Inferior parietal cortex (tissue), 1 donor: ENCODE results near the gene PTPRN2.
"Not testable (repeated sequence)": the region's sequence is repeated elsewhere in the genome, so short reads cannot be mapped to it uniquely, and the experiment has no call there.

Experiments used
- DNase-seq: peaks from one replicate; pipeline ENCODE4 v3.0.0-alpha.2; 2016; ENCODE audit errors: extremely low spot score

Gene PTPRN2

DNA sequence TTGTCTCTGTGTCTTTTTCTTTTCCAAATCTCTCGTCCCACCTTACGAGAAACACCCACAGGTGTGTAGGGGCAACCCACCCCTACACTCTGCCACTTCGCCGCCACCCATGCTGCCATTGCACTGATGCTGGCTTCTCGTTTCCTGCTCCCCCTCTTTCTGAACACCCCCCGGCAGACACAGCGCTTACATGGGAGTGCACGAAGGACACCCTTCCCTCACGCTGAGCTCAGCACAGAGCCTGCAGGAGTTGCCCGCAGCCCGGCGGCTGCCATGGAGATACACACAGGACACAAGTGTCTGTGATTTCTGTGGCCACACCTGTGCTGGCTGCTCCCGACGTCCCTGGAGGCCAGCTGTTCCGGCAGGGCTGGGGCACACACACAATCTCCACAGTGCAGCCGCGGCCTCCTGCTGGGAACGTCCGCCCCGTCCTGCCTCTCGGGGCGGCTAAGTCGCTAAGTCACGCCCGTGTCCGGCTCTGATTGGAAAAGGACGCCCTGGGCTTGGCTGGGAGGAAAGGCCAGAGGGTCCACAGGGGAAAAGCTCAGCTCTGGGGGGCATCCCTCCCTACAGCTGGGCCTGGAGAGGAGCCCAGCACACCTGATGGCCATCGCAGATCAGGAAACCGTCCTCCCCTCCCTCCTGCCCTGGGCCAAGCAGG, 349.8 kb downstream of the PTPRN2 start:
- DNase-seq: no peak

DNA sequence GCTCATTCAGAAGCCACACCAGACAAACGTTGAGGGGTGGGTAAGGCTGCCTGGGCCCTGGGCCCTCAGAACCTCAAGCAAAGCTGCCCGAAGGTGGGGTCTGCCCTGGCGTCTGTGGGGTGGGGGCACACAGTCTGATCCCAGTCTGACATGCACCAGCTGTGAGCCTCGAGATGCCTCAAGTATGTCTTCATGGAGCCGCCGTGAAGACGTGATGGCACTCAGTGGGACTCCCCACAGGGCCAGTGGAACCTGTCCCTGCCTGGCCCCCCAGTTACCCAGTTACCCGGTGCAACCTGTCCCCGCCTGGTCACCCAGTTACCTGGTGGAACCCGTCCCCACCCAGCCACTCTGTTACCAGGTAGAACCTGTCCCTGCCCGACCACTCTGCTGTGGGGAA, 351.2 kb downstream of the PTPRN2 start:
- no peak for DNase-seq

DNA sequence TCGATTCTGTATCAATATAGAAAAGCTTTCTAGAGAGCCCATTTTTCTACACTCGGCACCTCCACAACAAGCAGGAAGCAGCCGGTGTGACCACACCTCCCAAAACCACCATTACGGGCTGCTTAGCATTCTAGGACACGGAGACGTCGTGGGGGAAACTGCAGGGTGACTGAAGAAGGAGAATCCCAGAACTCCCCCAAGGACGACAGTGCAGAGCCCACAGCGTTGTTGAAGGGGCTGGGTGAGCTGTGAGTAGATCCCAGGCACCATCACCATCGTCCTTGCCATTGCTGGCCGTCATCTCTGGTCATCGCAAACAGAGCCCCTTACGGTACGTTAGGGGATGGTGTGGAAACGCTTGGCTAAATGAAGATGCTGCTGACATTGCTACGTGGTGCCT, 351.8 kb downstream of the PTPRN2 start:
- no peak for DNase-seq

DNA sequence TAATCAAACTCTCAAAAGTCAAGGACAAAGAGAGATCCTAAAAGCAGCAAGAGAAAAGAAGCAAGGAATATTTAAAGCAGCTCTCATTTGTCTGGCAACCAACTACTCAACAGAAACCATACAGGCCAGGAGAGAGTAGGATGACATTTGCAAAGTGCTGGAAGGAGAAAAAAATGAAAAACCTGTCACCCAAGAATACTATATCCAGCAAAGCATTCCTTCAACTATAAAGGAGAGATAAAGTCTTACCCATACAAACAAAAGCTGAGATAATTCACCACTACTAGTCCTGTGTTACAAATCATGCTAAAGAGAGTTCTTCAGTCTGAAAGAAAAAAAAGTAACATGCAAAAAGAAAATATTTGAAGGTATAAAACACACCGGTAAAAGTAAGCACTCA, 357.7 kb downstream of the PTPRN2 start:
- DNase-seq: no peak

DNA sequence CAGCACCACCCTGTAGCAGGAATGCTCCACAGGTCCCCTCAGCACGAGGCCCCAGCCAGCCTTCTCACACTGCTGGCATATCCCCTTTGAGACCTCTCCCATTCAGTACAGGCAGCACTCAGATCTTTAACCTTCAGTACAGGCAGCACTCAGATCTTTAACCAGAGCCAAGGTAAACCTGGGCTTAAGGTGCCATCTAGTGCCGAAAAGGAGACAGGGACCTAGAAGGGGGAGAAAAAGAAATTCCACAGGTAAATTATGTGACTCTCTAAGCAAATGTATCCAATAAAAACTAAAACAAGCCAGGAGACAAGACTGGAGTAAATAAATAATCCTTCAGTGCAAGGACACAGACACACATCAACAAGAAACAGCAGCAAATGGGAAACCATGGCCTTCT, 358.6 kb downstream of the PTPRN2 start:
- DNase-seq: no peak

DNA sequence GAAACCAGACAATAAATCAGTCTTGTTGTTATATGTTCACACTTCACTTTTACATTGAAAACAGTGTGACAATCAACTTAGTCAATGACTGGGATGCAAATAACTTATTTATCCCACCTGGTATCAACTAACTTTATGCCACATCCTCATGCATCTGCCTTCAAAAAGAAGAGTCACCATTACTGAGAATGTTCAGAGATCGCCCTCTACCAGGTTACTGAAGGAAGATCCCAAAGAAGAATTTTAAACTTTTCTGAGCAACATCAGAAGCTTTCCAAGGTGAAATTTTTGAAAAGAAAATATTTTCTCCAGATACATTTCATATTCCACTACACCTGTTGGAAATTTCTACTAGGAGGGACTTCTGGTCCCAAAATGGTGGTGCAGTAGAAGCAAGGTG, 359.5 kb downstream of the PTPRN2 start:
- DNase-seq: no peak

DNA sequence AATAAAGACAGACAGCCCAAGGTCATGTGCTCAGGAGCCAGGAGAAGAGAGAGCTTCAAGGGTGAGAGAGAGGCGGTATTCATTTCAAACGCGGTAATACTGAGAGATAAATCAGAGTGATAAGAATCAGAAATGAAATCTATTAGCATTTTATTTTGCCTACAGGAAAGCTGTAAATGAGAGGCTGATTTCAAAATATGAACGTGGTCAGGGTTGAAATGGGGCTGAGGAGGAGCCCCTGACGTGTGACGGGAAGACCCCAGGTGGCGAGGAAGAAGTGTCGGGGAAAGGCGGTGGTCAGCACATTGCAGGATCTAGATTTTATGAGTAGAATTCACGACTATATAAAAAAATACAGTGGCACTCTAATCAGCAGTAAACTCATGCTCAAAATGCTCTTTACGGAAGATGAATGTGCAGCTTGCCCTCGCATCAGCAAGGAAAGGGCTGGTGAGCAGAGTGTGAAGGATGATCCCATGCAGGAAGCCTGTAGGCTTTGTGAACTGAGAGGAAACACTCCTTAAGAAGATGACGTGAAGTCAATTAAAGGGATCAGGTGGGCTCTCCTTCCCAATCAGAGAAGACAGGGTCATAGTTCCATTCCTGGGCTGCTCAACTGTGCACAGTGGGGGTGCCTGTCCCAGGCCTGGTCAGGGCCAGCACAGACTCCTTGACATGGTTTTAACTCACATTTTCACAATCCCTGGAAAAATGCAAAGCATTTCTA, 360.2 kb downstream of the PTPRN2 start:
- DNase-seq: no peak

DNA sequence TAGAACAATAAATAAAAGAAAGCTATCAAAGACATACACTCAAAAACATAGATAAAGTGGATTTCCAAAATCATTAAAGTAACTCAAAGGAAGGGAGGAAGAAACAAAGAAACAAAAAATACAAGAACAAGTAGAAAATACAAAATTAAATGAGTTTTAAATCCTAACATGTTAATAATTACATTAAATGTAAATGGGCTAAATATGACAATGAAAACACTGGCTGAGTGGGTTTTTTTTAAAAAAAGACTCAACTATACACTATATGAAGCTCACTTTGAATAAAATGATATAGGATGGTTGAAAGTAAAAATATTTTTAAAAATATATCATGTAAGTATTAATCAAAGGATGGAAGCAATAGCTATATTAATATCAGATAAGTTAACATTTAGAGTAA, 371.4 kb downstream of the PTPRN2 start:
- DNase-seq: no peak

DNA sequence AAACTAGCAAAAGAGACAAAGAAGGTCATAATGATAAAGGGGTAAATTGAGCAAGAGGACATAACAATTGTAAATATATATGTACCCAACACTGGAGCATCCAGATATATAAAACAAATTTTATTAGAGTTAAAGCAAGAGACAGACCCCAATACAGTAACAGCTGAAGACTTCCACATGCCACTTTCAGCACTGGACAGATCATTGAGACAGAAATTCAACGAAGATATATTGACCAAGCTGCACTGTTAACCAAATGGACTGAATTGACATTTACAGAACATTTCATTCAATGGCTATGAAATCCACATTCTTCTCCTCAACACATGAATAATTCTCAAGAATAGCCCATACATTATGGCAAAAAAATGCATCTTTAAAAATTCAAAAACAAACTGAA, 378.2 kb downstream of the PTPRN2 start:
- DNase-seq: no peak

DNA sequence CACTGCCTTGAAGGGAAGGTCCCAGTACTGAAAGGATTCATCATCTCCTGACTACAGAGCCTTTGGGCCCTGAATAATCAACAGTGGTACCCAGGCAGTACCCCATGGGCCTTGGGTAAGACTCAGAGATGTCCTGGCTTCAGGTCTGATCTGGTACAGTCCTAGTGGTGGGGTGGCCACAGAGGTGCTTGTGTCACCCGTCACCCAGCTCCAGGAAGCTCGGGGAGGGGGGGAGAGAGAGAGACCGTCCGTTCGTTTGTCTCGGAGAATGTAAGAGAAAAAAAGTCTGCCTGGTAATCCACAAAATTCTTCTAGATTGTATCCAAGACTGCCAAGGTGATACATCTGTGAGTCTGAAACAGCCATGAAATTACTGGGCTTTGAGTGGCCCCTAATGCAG, 381.3 kb downstream of the PTPRN2 start:
- no peak for DNase-seq

DNA sequence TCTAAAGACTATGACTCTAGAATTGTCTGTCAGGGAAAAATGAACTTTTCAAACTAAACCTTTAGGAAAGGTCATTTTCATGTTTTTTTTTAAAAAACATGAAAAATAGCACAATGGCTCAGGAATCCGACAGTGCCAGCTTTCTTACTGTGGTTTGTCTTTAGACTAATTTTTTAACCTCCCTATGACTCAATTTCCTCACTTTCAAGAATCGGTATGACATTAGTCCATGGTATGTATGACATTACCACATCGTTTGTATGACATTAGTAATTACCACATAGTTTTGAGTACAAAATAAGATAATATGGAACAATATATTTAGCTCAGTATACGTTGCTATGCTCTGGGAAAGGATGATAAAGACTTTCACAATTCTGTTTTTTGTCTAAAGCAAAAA, 383.2 kb downstream of the PTPRN2 start:
- DNase-seq: no peak

DNA sequence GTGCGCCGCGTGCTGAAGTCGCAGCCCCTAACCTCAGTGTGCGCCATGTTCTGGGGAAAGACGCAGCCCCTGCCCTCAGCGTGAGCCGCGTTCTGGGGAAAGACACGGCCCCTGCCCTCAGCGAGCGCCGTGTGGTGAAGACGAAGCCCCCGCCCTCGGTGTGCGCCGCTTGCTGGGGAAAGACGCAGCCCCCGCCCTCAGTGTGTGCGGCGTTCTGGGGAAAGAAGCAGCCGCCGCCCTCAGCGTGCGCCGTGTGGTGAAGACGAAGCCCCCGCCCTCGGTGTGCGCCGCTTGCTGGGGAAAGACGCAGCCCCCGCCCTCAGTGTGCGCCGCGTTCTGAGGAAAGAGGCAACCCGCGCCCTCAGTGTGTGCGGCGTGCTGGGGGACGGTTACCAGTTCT, 383.7 kb downstream of the PTPRN2 start:
- not testable (repeated sequence) for DNase-seq

DNA sequence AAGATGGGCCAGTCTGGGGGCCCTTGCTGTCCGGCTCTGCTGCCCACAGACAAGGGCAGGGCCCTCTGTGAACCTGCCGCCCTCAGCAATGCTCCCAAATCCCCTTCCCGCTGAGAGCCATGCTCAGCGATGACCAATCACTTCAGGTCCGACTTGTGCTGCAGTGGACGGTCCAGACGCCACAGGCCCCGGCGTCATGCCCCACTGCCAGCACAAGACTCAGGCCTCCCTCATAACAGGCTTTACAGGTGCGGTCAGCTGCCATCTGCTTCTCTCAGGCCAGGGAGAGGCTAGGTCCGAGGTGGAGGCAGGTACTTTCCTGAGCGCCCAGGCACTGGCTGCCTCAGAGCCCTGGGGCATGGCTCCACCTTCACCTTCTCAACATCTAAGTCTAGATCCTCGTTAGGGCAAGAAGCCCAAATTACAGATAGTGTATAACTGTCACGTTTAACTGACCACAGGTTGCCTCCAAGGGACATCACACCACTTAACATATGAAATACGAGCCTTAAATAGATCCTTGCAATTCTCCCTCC, 393.2 kb downstream of the PTPRN2 start:
- DNase-seq: no peak

DNA sequence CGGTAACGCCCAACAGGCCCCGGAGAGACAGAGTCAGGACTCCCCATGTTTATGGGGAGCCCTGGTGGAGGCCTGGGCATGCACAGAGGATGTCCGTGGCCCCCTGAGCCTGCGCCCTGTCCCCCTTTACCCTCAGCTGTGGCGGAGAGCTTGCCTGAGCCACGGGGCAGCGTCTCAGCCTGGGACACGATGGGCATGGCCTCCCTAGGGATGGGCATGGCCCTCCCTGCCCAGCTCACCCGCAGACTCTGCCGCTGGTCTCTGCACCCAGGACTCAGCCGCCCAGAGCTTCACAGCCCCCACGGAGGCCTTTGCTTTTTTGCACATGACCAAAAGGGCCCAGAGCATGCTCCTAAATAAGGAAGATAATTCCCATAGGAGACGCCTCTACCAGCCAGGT, 394.2 kb downstream of the PTPRN2 start:
- DNase-seq: no peak

DNA sequence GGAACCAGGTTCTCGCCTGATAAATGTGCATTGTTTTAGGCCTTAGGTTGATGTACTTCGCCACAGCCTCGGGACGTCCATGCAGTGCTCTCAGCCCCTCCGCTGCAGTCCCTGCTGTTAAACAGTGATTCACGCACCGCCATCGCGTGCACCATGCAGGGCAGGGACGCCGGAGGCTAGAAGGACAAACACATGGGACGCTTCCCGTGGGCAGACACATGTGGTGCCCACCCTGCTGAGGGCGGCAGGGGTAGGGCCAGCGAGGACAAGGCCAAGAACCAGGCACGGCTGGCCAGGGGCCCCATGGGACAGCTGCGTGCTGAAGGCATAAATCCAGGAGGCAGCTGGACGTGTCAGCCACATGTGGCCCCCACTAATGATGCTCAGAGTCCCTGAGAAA, 394.7 kb downstream of the PTPRN2 start:
- no peak for DNase-seq

DNA sequence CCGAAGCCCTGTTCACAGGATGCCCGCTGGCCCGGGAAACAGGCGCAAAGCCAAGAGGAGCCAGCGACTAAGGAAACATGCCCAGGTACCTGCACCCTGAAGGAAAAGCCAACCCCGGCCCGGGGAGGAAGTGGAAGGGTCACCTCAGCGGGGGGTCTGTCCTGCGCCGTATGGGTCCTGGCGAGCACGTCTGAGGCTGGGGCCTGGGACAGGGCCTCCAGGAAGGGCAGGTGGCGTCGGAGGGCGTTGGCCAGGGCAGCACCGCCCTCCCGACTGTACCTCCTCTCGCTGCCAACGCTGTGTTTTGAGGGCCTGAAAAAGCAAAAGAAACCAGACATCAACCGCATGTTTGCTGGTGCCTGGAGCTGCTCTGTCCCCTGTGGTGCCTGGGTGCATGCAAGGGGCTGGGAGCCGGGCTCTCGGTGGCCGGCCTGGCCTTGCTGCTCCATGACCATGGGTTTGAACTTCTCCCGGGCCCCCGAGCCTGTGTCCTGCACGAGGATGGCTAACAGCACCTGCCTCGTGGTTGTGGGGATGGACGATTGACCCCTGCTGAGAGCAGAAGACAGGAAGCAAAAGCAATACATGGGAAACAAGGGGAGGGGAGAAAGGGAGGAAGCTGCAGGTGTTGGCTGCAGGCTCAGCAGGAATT, 395.3 kb downstream of the PTPRN2 start:
- DNase-seq: no peak

DNA sequence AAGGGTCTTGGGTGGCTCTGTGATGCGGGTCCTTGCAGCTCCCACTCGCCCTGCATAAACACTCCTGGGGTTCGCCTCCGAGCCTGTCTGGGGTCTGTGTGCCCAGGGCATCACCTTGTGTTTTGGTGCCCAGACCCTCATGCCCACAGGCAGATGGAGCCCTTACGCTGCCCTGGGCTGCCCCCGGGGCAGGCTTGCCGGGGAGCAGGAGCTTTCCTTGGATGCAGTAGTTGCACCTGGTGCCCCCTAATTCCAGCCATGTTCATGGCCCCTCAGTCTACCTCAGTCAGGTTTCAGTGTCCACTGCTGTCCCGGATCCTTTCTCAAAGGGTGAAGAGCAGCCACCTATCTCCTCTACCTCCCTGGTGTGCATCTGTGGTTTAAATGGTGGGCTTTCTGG, 396.0 kb downstream of the PTPRN2 start:
- DNase-seq: no peak

DNA sequence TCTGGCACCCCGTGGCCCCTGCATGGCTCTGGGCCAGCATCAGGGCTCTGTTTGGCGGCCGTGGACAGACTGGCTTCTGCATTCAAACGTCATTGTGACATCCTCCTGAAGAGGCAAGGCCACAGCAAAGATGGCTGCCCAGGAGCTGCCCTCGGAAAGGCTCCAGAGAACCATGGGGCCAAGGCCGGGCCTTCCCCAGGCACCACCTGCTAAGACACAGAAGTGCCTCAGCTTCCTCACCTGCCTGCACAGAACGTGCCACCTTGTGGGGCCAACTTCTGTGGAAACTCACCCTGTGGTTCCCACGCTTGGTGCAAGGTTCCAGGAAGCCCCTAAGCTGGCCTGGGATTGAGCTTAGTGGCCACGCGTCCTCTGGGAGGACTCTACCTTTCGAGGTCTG, 396.9 kb downstream of the PTPRN2 start:
- no peak for DNase-seq

DNA sequence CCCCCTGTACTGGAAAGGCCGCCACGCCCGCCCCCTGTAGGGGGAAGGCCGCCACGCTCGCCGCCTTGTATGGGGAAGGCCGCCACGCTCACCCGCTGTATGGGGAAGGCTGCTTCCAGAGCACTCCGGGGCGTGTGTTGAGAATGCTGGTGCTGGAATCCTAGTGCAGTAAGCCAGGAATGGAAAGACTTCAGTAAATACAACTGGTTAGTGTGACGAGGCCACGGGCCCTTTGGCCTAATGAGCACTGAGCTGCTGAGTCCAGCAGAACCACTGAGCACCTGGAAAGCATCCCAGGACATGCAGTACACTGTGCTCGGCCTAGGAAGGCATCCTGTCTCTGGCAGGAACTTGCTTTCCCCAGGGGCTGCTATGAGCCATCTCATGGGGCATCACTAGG, 398.9 kb downstream of the PTPRN2 start:
- no peak for DNase-seq

DNA sequence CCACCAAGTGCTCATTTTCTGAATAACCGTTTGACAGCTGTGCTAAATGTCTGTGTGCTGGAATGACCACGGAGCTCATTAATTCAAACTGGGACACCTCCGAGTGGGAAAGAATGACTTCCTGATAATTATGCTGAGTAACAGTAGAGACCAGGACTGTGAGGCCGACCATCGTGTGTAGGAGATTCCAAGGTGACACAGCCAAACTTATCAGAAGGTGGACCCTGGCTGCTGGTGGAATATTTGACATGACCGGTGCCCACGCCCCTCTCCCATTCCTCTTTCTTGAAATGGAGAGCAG, 400.0 kb downstream of the PTPRN2 start:
- DNase-seq: no peak

DNA sequence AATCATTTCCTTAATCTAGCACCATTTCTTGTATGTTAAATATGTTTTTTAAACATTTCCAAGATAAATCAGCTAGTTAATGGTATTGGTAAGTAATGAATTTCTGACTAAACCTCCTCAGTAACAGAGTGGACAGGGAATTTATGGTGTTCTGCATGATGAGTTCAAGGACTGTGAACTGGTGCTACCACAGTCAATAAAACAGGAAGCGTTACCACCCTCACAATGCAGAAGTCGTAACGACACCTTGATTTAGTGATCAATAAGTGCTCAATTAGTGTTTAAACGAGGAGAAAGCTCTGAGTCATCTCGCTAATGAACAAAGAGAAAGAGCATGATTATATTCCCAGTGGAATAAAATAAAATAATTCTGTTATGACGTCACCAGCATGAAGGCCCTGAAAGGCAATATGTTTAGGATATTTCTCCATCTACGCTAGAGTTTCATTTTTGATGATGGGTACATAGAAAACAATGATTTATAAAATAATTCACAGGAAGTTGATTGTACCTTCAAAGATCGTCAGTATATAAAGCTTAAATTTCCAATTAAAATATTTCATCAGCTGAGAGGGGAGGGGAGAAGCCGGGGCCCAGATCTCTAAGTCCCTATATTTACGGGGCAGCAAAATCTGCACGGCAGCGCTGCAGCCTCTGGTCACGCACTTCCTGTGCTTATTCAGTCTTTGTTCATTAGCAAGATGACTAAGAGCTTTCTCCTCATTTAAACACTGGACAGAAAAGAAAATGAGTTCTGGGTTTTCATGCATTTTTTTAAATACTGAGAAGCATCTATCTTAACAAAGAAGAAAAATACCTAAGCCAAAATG, 400.5 kb downstream of the PTPRN2 start:
- no peak for DNase-seq

DNA sequence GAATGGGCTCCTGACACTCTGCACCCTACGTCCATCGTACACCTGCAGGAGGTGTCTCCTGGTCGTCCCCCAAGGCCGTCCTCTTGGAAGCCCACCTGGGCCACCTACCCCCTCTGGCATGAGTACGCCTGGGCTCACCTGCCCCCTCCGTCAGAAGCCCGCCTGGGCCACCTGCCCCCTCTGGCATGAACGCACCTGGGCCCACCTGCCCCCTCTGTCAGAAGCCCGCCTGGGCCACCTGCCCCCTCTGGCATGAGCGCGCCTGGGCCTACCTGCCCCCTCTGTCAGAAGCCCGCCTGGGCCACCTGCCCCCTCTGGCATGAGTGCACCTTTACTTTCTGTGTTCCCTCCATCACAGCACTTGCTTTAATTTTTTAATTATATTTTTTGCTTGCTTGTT, 401.2 kb downstream of the PTPRN2 start:
- no peak for DNase-seq
